Ovary (tissue), 3 donors: ENCODE data around the gene DROSHA.

ENCODE experiments used
- CTCF ChIP-seq, 3 donors: fragments of 450-650 bp in 2 of 3; fragments of 200-600 bp in 1 of 3; IDR thresholded peaks; one replicate each; pipeline versions ENCODE4 v1.5.1 to v1.8.0; 2016 to 2022; ENCODE audit warnings: antibody characterized with exemption in 3 of 3, mild to moderate bottlenecking in 1 of 3
- POLR2A ChIP-seq: fragments of 450-650 bp; IDR thresholded peaks from one replicate; pipeline ENCODE4 v1.6.1; 2017; ENCODE audit warnings: antibody characterized with exemption, mild to moderate bottlenecking, moderate library complexity
- donor health status: DM: no; HTN: no; CAD: no.

GRCh38 chr5:31383734-31384133 lies 148.2 kb downstream of the DROSHA start:
- no peak for TF ChIP-seq POLR2A
- no peak for TF ChIP-seq CTCF (IDR thresholded peaks at IDR 0.05)
